ENCODE results near the gene PEPD. TPM values are rescaled to one million over a fixed set of nuclear protein-coding genes. Genes with fewer than 3 reads are reported as not detected.

The PEPD gene
- total RNA-seq, 8 experiments from 2014 or later = 15.1 to 113 (median 40.7) TPM

- no peak for ATAC-seq (replicated peaks in 6 of 8)
- H3K4me1 ChIP-seq (replicated peaks in 1 of 2) = no peaks in the 10 kb centered on the region
- 32 to 87% (median 65%) methylated on average over 2 to 6 of the region's 6 CpGs; no CpG with 5 or more reads in 1 of the 10 experiments for WGBS, 10 experiments
- in situ Hi-C loops (cut with MboI; ENCODE audit: low pct_unique_long_range_greater_than_20kb in 2 of 9, low sequenced_read_pairs in 9 of 9, unreplicated experiment in 9 of 9) = no loop called here
- no peak overlapping the region for H3K27ac ChIP-seq
- no peak overlapping the region for H3K4me3 ChIP-seq
Observed at GRCh38 chr19:33366127-33366526, 155.5 kb downstream of the PEPD start.

GRCh38 chr19:33365691-33366090 lies 155.9 kb downstream of the PEPD start:
- no peak overlapping the region for H3K27ac ChIP-seq
- no peak overlapping the region for H3K4me3 ChIP-seq
- 67 to 100% (median 70%) methylated on average over 1 to 6 of the region's 7 CpGs; no CpG with 5 or more reads in 3 of the 10 experiments for WGBS, 10 experiments
- ATAC-seq (replicated peaks in 6 of 8) = no peak
- in situ Hi-C loops (cut with MboI; ENCODE audit: low pct_unique_long_range_greater_than_20kb in 2 of 9, low sequenced_read_pairs in 9 of 9, unreplicated experiment in 9 of 9) = no loop called here
- H3K4me1 ChIP-seq (replicated peaks in 1 of 2) = no peaks in the 10 kb centered on the region

- Histone ChIP-seq H3K27ac (no peak overlapping the region), H3K4me1 (replicated peaks in 1 of 2) (no peaks in the 10 kb centered on the region), H3K4me3 (no peak overlapping the region)
- no peak for ATAC-seq (replicated peaks in 6 of 8)
- in situ Hi-C loops (cut with MboI; ENCODE audit: low pct_unique_long_range_greater_than_20kb in 2 of 9, low sequenced_read_pairs in 9 of 9, unreplicated experiment in 9 of 9) = no loop called here
- 71 to 100% (median 90%) methylated on average over 1 to 5 of the region's 5 CpGs; no CpG with 5 or more reads in 3 of the 10 experiments for WGBS, 10 experiments
Observed at GRCh38 chr19:33363476-33363875, 158.1 kb downstream of the PEPD start.

GRCh38 chr19:33362508-33363228 lies 158.9 kb downstream of the PEPD start:
- no peak for ATAC-seq (replicated peaks in 6 of 8)

GRCh38 chr19:33359581-33359980 lies 162.0 kb downstream of the PEPD start:
- no peak for ATAC-seq (replicated peaks in 6 of 8)
- in situ Hi-C loops (cut with MboI; ENCODE audit: low pct_unique_long_range_greater_than_20kb in 2 of 9, low sequenced_read_pairs in 9 of 9, unreplicated experiment in 9 of 9) = no loop called here
- Histone ChIP-seq H3K4me3 (no peak overlapping the region), H3K27ac (no peak overlapping the region), H3K4me1 (replicated peaks in 1 of 2) (no peaks in the 10 kb centered on the region)
- 14 to 100% (median 60%) methylated on average over 2 to 3 of the region's 3 CpGs for WGBS, 10 experiments

More at GRCh38 chr19:33362508-33363228, 158.9 kb downstream of the PEPD start:
- H3K4me1 ChIP-seq (replicated peaks in 1 of 2) = no peaks in the 10 kb centered on the region
- WGBS, 10 experiments = 70 to 87% (median 75%) methylated on average over 3 to 6 of the region's 6 CpGs; no CpG with 5 or more reads in 6 of the 10 experiments
- no peak overlapping the region for H3K4me3 ChIP-seq
- in situ Hi-C loops (cut with MboI; ENCODE audit: low pct_unique_long_range_greater_than_20kb in 2 of 9, low sequenced_read_pairs in 9 of 9, unreplicated experiment in 9 of 9) = no loop called here
- H3K27ac ChIP-seq = no peak overlapping the region

- ATAC-seq (replicated peaks in 6 of 8) = peak in 1 of 8 experiments; percentile 36
- in situ Hi-C loops (cut with MboI; ENCODE audit: low pct_unique_long_range_greater_than_20kb in 2 of 9, low sequenced_read_pairs in 9 of 9, unreplicated experiment in 9 of 9) = no loop called here
- no peak overlapping the region for H3K4me3 ChIP-seq
- no peak overlapping the region for H3K27ac ChIP-seq
- H3K4me1 ChIP-seq (replicated peaks in 1 of 2) = no peaks in the 10 kb centered on the region
- 0 to 90% (median 80%) methylated on average over 2 to 5 of the region's 6 CpGs; no CpG with 5 or more reads in 3 of the 10 experiments for WGBS, 10 experiments
Observed at GRCh38 chr19:33358408-33358807, 163.2 kb downstream of the PEPD start.

- 0 to 67% (median 20%) methylated on average over 1 of the region's 1 CpG; no CpG with 5 or more reads in 3 of the 10 experiments for WGBS, 10 experiments
- no peak overlapping the region for H3K27ac ChIP-seq
- in situ Hi-C loops (cut with MboI; ENCODE audit: low pct_unique_long_range_greater_than_20kb in 2 of 9, low sequenced_read_pairs in 9 of 9, unreplicated experiment in 9 of 9) = no loop called here
- H3K4me1 ChIP-seq (replicated peaks in 1 of 2) = no peaks in the 10 kb centered on the region
- no peak overlapping the region for H3K4me3 ChIP-seq
- ATAC-seq (replicated peaks in 6 of 8) = no peak
Observed at GRCh38 chr19:33357556-33357955, 164.0 kb downstream of the PEPD start.

GRCh38 chr19:33355535-33355934 lies 166.1 kb downstream of the PEPD start:
- in situ Hi-C loops (cut with MboI; ENCODE audit: low pct_unique_long_range_greater_than_20kb in 2 of 9, low sequenced_read_pairs in 9 of 9, unreplicated experiment in 9 of 9) = no loop called here
- Histone ChIP-seq H3K27ac (no peak overlapping the region), H3K4me1 (replicated peaks in 1 of 2) (no peaks in the 10 kb centered on the region), H3K4me3 (no peak overlapping the region)
- no peak for ATAC-seq (replicated peaks in 6 of 8)
- whole genome bisulfite sequencing, 10 experiments = 14 to 100% (median 58%) methylated on average over 1 to 2 of the region's 2 CpGs; no CpG with 5 or more reads in 1 of the 10 experiments

- Histone ChIP-seq H3K4me1 (replicated peaks in 1 of 2) (no peaks in the 10 kb centered on the region), H3K27ac (no peak overlapping the region), H3K4me3 (no peak overlapping the region)
- whole genome bisulfite sequencing, 10 experiments = 0 to 93% (median 80%) methylated on average over 1 to 10 of the region's 12 CpGs; no CpG with 5 or more reads in 2 of the 10 experiments
- peak in 2 of 8 experiments; percentile 48 to 68 for ATAC-seq (replicated peaks in 6 of 8)
- in situ Hi-C loops (cut with MboI; ENCODE audit: low pct_unique_long_range_greater_than_20kb in 2 of 9, low sequenced_read_pairs in 9 of 9, unreplicated experiment in 9 of 9) = no loop called here
Observed at GRCh38 chr19:33350538-33351309, 170.9 kb downstream of the PEPD start.

- in situ Hi-C loops (cut with MboI; ENCODE audit: low pct_unique_long_range_greater_than_20kb in 2 of 9, low sequenced_read_pairs in 9 of 9, unreplicated experiment in 9 of 9) = no loop called here
- Histone ChIP-seq H3K27ac (no peak overlapping the region), H3K4me1 (replicated peaks in 1 of 2) (peaks cover 3% of the 10 kb centered on the region in 2 donors), H3K4me3 (no peak overlapping the region)
- ATAC-seq (replicated peaks in 6 of 8) = no peak
- WGBS, 10 experiments = 69 to 100% (median 86%) methylated on average over 1 to 12 of the region's 12 CpGs
Observed at GRCh38 chr19:33349319-33350289, 172.0 kb downstream of the PEPD start.

- 28 to 95% (median 81%) methylated on average over 4 to 10 of the region's 12 CpGs for WGBS, 10 experiments
- in situ Hi-C loops (cut with MboI; ENCODE audit: low pct_unique_long_range_greater_than_20kb in 2 of 9, low sequenced_read_pairs in 9 of 9, unreplicated experiment in 9 of 9) = no loop called here
- peaks cover 12% of the 10 kb centered on the region in 2 donors for H3K4me1 ChIP-seq (replicated peaks in 1 of 2)
- H3K27ac ChIP-seq = no peak overlapping the region
- peak in 1 of 8 experiments; percentile 37 for ATAC-seq (replicated peaks in 6 of 8)
- H3K4me3 ChIP-seq = no peak overlapping the region
Observed at GRCh38 chr19:33348301-33349010, 173.1 kb downstream of the PEPD start.

- no peak for ATAC-seq (replicated peaks in 6 of 8)
- in situ Hi-C loops (cut with MboI; ENCODE audit: low pct_unique_long_range_greater_than_20kb in 2 of 9, low sequenced_read_pairs in 9 of 9, unreplicated experiment in 9 of 9) = no loop called here
- WGBS, 10 experiments = 6 to 79% (median 40%) methylated on average over 1 to 7 of the region's 10 CpGs; no CpG with 5 or more reads in 5 of the 10 experiments
- no peak overlapping the region for H3K27ac ChIP-seq
- H3K4me3 ChIP-seq = no peak overlapping the region
- H3K4me1 ChIP-seq (replicated peaks in 1 of 2) = peaks cover 12 to 14% of the 10 kb centered on the region in 2 donors
Observed at GRCh38 chr19:33347300-33347699, 174.3 kb downstream of the PEPD start.

All from motor neuron (in vitro differentiated cells).